Epithelial cell of proximal tubule (primary cell): ENCODE data around the gene FKBP2. TPM values are rescaled to one million over a fixed set of nuclear protein-coding genes. Genes with fewer than 3 reads are reported as not detected.

ENCODE experiments used
- DNase-seq: peaks from one replicate; pipeline ENCODE4 v3.0.0-alpha.2; 2011; ENCODE audit warnings: low read depth
- H3K4me3 ChIP-seq: 2 replicates; pipeline ENCODE4 v1.5.1; 2011; ENCODE audit warnings: low read depth, mild to moderate bottlenecking, low read length
- CTCF ChIP-seq: conservative IDR thresholded peaks from 2 replicates; pipeline ENCODE4 v1.5.1; 2012; ENCODE audit warnings: low read depth, mild to moderate bottlenecking, low read length
- total RNA-seq: library from RNA; depleted of rRNA; stranded (reverse); fragments of >200 nt; gene quantifications from 2 replicates; pipeline ENCODE4 v1.2.3, GENCODE V29; 2015

Gene FKBP2
- total RNA-seq, 1 donor from 2014 or later = 184 TPM

DNA sequence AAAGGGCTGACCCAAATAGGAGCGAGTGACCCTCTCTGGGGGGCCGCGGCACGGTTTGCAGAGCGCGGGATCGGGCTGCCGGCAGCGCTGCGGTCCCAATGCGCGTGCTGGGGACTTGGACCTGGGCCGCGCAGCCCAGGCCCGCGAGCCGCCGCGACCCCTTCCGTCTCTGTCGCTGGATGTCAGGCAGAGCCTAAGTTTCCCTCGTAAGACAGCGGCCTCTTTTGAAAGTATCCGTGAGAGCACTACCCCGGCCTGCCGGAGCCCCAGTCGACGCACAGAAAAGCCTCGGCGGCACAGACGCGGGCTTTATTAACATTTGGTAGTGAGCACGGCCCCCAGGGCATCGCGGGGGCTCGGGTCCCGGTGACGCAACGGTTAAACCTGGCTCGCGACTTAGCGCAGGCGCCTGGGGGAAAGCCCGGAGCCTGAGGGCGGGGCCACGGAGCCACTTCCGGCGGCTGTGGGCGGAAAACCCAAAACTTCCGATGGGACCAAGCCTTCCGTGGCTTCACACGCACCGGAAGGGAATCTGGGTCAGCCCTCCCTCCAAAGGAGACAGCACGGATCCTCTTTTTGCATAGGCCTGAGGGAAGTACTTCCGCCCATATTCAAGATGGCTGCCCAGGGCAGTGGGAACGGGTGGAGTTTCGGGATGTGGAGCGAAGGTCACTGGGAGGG lies 28.8 kb downstream of the FKBP2 start:
- TF ChIP-seq CTCF = no peak
- peak overlapping the region; percentile 80 for H3K4me3 ChIP-seq

GRCh38 chr11:64275031-64275800 lies 34.3 kb downstream of the FKBP2 start:
- no peak for TF ChIP-seq CTCF
- DNase-seq = no peak
- H3K4me3 ChIP-seq = no peak overlapping the region

More for the DNA sequence above, 28.8 kb downstream of the FKBP2 start:
- peak; percentile 98 for DNase-seq

GRCh38 chr11:64275841-64276240 lies 34.9 kb downstream of the FKBP2 start:
- no peak for TF ChIP-seq CTCF

GRCh38 chr11:64276653-64277431 lies 35.9 kb downstream of the FKBP2 start:
- H3K4me3 ChIP-seq = no peak overlapping the region
- no peak for DNase-seq

More at GRCh38 chr11:64275841-64276240, 34.9 kb downstream of the FKBP2 start:
- H3K4me3 ChIP-seq = no peak overlapping the region
- no peak for DNase-seq

DNA sequence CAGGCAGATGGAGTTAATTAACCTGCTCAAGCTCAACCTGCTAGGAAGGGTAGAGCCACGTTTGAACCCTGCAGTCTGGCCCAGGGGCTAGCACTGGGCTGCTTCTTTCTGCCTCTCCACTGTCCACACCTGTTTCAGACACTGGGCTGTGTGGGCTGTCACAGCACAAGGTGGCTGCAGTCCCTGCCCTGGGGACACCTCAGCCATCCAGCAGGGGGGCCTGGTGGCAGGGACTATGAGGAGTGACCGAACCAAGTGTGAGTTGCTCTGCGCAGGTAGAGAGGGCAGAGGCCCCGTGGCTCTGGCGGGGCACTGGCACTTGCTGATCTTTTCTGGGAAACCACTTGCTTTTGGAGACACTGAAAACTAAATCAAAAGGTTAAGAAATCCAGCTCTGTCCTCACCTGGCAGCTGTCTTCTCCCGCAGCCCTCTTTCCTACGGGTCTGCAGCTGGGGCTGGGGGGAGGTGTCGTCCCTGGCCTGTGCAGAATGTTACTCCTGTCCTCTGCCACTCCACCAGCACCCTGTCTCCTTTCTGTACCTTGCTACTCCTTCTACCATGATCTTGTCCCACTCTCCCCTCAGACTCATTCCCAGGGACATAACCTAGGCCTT lies 37.8 kb downstream of the FKBP2 start:
- H3K4me3 ChIP-seq = no peak overlapping the region
- no peak for DNase-seq
- TF ChIP-seq CTCF = no peak

More at GRCh38 chr11:64276653-64277431, 35.9 kb downstream of the FKBP2 start:
- no peak for TF ChIP-seq CTCF

GRCh38 chr11:64281957-64282770 lies 41.3 kb downstream of the FKBP2 start:
- no peak for DNase-seq
- TF ChIP-seq CTCF = no peak
- no peak overlapping the region for H3K4me3 ChIP-seq
